Neuronal stem cell (in vitro differentiated cells): Measurements from ENCODE around the gene MELTF.

Experiments
- DNase-seq: peaks from one replicate; pipeline ENCODE4 v3.0.0-alpha.2; 2013; ENCODE audit warnings: low spot score
- H2AFZ ChIP-seq: one replicate; pipeline ENCODE4 v1.6.1; 2013; ENCODE audit warnings: mild to moderate bottlenecking, low read length, inconsistent platforms
- H2AK5ac ChIP-seq: 2 replicates; pipeline ENCODE4 v1.6.1; 2013; ENCODE audit warnings: low read depth, mild to moderate bottlenecking, inconsistent platforms, low read length, moderate library complexity, mixed read lengths
- H2BK120ac ChIP-seq: 2 replicates; pipeline ENCODE4 v1.6.1; 2013; ENCODE audit warnings: low read depth, mild to moderate bottlenecking, inconsistent platforms, low read length, moderate library complexity, mixed read lengths
- H2BK12ac ChIP-seq: one replicate; pipeline ENCODE4 v1.6.1; 2013; ENCODE audit warnings: low read length, inconsistent platforms
- H2BK15ac ChIP-seq: 2 replicates; pipeline ENCODE4 v1.6.1; 2013; ENCODE audit warnings: mild to moderate bottlenecking, low read length, inconsistent platforms, mixed read lengths
- H2BK5ac ChIP-seq: one replicate; pipeline ENCODE4 v1.6.1; 2013; ENCODE audit warnings: inconsistent platforms, mild to moderate bottlenecking, low read length, moderate library complexity
- H3K14ac ChIP-seq: one replicate; pipeline ENCODE4 v1.6.1; 2013; ENCODE audit warnings: low read length, inconsistent platforms
- H3K18ac ChIP-seq: 2 replicates; pipeline ENCODE4 v1.6.1; 2013; ENCODE audit warnings: low read length, inconsistent platforms
- H3K23ac ChIP-seq: 2 replicates; pipeline ENCODE4 v1.6.1; 2013; ENCODE audit warnings: low read depth, mild to moderate bottlenecking, mixed read lengths, low read length, inconsistent platforms; ENCODE audit not compliant: poor library complexity
- H3K27ac ChIP-seq: replicated peaks from 3 replicates; pipeline ENCODE4 v1.5.1; 2013; ENCODE audit warnings: low read length, inconsistent platforms
- H3K27me3 ChIP-seq, 3 experiments: 2 replicates each; pipeline ENCODE4 v1.6.1; 2013; ENCODE audit warnings: low read length in 3 of 3, mild to moderate bottlenecking in 2 of 3, inconsistent platforms in 1 of 3, low read depth in 1 of 3, mixed read lengths in 1 of 3, moderate library complexity in 1 of 3; ENCODE audit not compliant: control insufficient read depth in 3 of 3, insufficient read depth in 3 of 3
- H3K36me3 ChIP-seq, 2 donors: replicated peaks in 1 of 2; 2 replicates each; pipeline ENCODE4 v1.6.1; 2013; ENCODE audit warnings: low read length in 2 of 2; ENCODE audit not compliant: control insufficient read depth in 2 of 2, insufficient read depth in 2 of 2
- H3K4ac ChIP-seq: 2 replicates; pipeline ENCODE4 v1.6.1; 2013; ENCODE audit warnings: inconsistent platforms, mild to moderate bottlenecking, low read length, moderate library complexity
- H3K4me1 ChIP-seq, 2 donors: 1 replicate in 1 of 2; 2 replicates in 1 of 2; pipeline ENCODE4 v1.6.1; 2013; ENCODE audit warnings: low read length in 2 of 2, low read depth in 1 of 2; ENCODE audit not compliant: control insufficient read depth in 2 of 2, insufficient read depth in 1 of 2
- H3K4me2 ChIP-seq: one replicate; pipeline ENCODE4 v1.6.1; 2013; ENCODE audit warnings: mild to moderate bottlenecking, low read length, inconsistent platforms; ENCODE audit not compliant: insufficient read depth, poor library complexity, severe bottlenecking
- H3K4me3 ChIP-seq, 2 donors: 2 replicates each; pipeline ENCODE4 v1.5.1; 2013; ENCODE audit warnings: low read length in 2 of 2, mild to moderate bottlenecking in 2 of 2, inconsistent platforms in 1 of 2, moderate library complexity in 1 of 2
- H3K79me1 ChIP-seq: one replicate; pipeline ENCODE4 v1.6.1; 2013; ENCODE audit warnings: low read depth, mild to moderate bottlenecking, inconsistent platforms, low read length, moderate library complexity
- H3K9ac ChIP-seq: one replicate; pipeline ENCODE4 v1.6.1; 2013; ENCODE audit warnings: mild to moderate bottlenecking, low read depth, low read length, inconsistent platforms; ENCODE audit not compliant: poor library complexity
- H3K9me3 ChIP-seq, 2 donors: replicated peaks in 1 of 2; 2 replicates each; pipeline versions ENCODE3 to v1.6.1; 2013; ENCODE audit warnings: low read length in 2 of 2, mild to moderate bottlenecking in 2 of 2, inconsistent platforms in 1 of 2, low read depth in 1 of 2, mixed read lengths in 1 of 2, moderate library complexity in 1 of 2; ENCODE audit not compliant: control insufficient read depth in 2 of 2, insufficient read depth in 1 of 2
- H4K8ac ChIP-seq: one replicate; pipeline ENCODE4 v1.6.1; 2013; ENCODE audit warnings: low read depth, mild to moderate bottlenecking, inconsistent platforms, low read length, moderate library complexity
- H4K91ac ChIP-seq: one replicate; pipeline ENCODE4 v1.6.1; 2013; ENCODE audit warnings: low read length, low read depth, mild to moderate bottlenecking, inconsistent platforms; ENCODE audit not compliant: poor library complexity
- WGBS, 2 donors: extraction: QIAGEN DNeasy Blood & Tissue Kit; methylation state at CpG; one replicate each; pipeline ENCODE4 v1.1.7; 2013; ENCODE audit warnings: missing lambda C conversion rate in 2 of 2, mixed read lengths in 1 of 2; ENCODE audit not compliant: insufficient read length in 2 of 2, insufficient replicate concordance in 1 of 2; ENCODE audit errors: extremely low coverage in 2 of 2; 5-methylcytosine and 5-hydroxymethylcytosine counted together

Gene MELTF

GRCh38 chr3:197000211-197000610 lies 29.4 kb downstream of the MELTF start:
- Histone ChIP-seq H3K9ac (no peak overlapping the region), H2BK120ac (no peak overlapping the region), H3K14ac (no peak overlapping the region), H2AFZ (no peak overlapping the region), H3K79me1 (no peaks in the 10 kb centered on the region), H4K91ac (no peak overlapping the region), H2BK5ac (no peak overlapping the region), H3K36me3 (peaks cover 0 to 1% of the 10 kb centered on the region in 2 donors), H3K23ac (no peak overlapping the region), H3K9me3 (peaks cover 0 to 15% of the 10 kb centered on the region in 2 donors), H2BK12ac (no peak overlapping the region), H3K4me1 (peaks cover 0 to 5% of the 10 kb centered on the region in 2 donors), H3K27me3 (peaks cover 0 to 10% (median 5%) of the 10 kb centered on the region in 3 experiments), H3K4me3 (no peak overlapping the region), H4K8ac (no peak overlapping the region), H3K4ac (no peak overlapping the region), H3K27ac (no peak overlapping the region), H2AK5ac (no peak overlapping the region), H3K18ac (no peak overlapping the region), H3K4me2 (no peak overlapping the region), H2BK15ac (no peak overlapping the region)
- WGBS, 2 donors, result no CpG with 5 or more reads among the region's 5 CpGs
- no peak for DNase-seq

GRCh38 chr3:196998966-196999760 lies 30.5 kb downstream of the MELTF start:
- peak overlapping the region; percentile 87 for H4K8ac ChIP-seq
- no peak overlapping the region for H3K4ac ChIP-seq
- no peak overlapping the region for H2AK5ac ChIP-seq
- no CpG with 5 or more reads among the region's 21 CpGs for WGBS, 2 donors
- H3K9me3 ChIP-seq, result peaks cover 4 to 5% of the 10 kb centered on the region in 2 donors
- no peak overlapping the region for H3K27ac ChIP-seq
- peaks cover 0 to 10% (median 6%) of the 10 kb centered on the region in 3 experiments for H3K27me3 ChIP-seq
- H3K18ac ChIP-seq, result peak overlapping the region; percentile 30
- H2BK120ac ChIP-seq, result no peak overlapping the region
- H4K91ac ChIP-seq, result peak overlapping the region; percentile 35
- no peak for DNase-seq
- H2AFZ ChIP-seq, result no peak overlapping the region
- H3K36me3 ChIP-seq, result no peaks in the 10 kb centered on the region
- H3K4me2 ChIP-seq, result no peak overlapping the region
- peak overlapping the region in 1 of 2 donors; percentile 26 for H3K4me3 ChIP-seq
- peak overlapping the region; percentile 65 for H3K14ac ChIP-seq
- no peak overlapping the region for H2BK5ac ChIP-seq
- no peak overlapping the region for H2BK15ac ChIP-seq
- peaks cover 2 to 9% of the 10 kb centered on the region in 2 donors for H3K4me1 ChIP-seq
- peaks cover 4% of the 10 kb centered on the region for H3K79me1 ChIP-seq
- peak overlapping the region; percentile 35 for H3K9ac ChIP-seq
- H2BK12ac ChIP-seq, result no peak overlapping the region
- no peak overlapping the region for H3K23ac ChIP-seq

GRCh38 chr3:196997311-196997710 lies 32.3 kb downstream of the MELTF start:
- Histone ChIP-seq H3K9me3 (peaks cover 0 to 4% of the 10 kb centered on the region in 2 donors), H2AK5ac (peak overlapping the region; percentile 14), H3K4me1 (peaks cover 4 to 6% of the 10 kb centered on the region in 2 donors), H3K27ac (no peak overlapping the region), H2AFZ (no peak overlapping the region), H3K23ac (peak overlapping the region; percentile 13), H3K14ac (peak overlapping the region; percentile 31), H3K18ac (no peak overlapping the region), H3K9ac (no peak overlapping the region), H2BK5ac (no peak overlapping the region), H2BK15ac (peak overlapping the region; percentile 49), H3K4me2 (no peak overlapping the region), H4K91ac (no peak overlapping the region), H4K8ac (no peak overlapping the region), H3K4me3 (no peak overlapping the region), H3K4ac (no peak overlapping the region), H3K79me1 (peaks cover 4% of the 10 kb centered on the region), H2BK120ac (peak overlapping the region; percentile 55), H2BK12ac (peak overlapping the region; percentile 50), H3K36me3 (no peaks in the 10 kb centered on the region), H3K27me3 (peaks cover 0 to 10% (median 3%) of the 10 kb centered on the region in 3 experiments)
- WGBS, 2 donors, result no CpG with 5 or more reads among the region's 15 CpGs
- no peak for DNase-seq

GRCh38 chr3:196996454-196997265 lies 33.0 kb downstream of the MELTF start:
- H2BK12ac ChIP-seq, result no peak overlapping the region
- no peak overlapping the region for H4K8ac ChIP-seq
- H3K9me3 ChIP-seq, result peaks cover 0 to 4% of the 10 kb centered on the region in 2 donors
- H3K4me1 ChIP-seq, result peaks cover 4 to 6% of the 10 kb centered on the region in 2 donors
- no CpG with 5 or more reads among the region's 17 CpGs for WGBS, 2 donors
- no peak overlapping the region for H3K14ac ChIP-seq
- H4K91ac ChIP-seq, result no peak overlapping the region
- H3K4me3 ChIP-seq, result no peak overlapping the region
- no peak overlapping the region for H3K4me2 ChIP-seq
- H3K23ac ChIP-seq, result no peak overlapping the region
- H3K27ac ChIP-seq, result no peak overlapping the region
- H2BK15ac ChIP-seq, result no peak overlapping the region
- H2AFZ ChIP-seq, result peak overlapping the region; percentile 65
- H3K79me1 ChIP-seq, result peaks cover 4% of the 10 kb centered on the region
- DNase-seq, result no peak
- H2AK5ac ChIP-seq, result no peak overlapping the region
- H2BK5ac ChIP-seq, result no peak overlapping the region
- no peak overlapping the region for H3K4ac ChIP-seq
- H2BK120ac ChIP-seq, result no peak overlapping the region
- H3K36me3 ChIP-seq, result no peaks in the 10 kb centered on the region
- H3K27me3 ChIP-seq, result peaks cover 0 to 10% (median 3%) of the 10 kb centered on the region in 3 experiments
- H3K18ac ChIP-seq, result no peak overlapping the region
- no peak overlapping the region for H3K9ac ChIP-seq
